ENCODE measurements around the gene LGI4. TPM values are rescaled to one million over a fixed set of nuclear protein-coding genes. Genes with fewer than 3 reads are reported as not detected.

LGI4 gene
- total RNA-seq, 1 donor from 2014 or later = 0.20 TPM

- H3K4me3 ChIP-seq (ENCODE audit: insufficient read depth, low read depth, low read length) = no peak overlapping the region
- H3K4me2 ChIP-seq (ENCODE audit: low read length) = no peak overlapping the region
- no peak overlapping the region for H3K9ac ChIP-seq (ENCODE audit: low read length)
- no peaks in the 10 kb centered on the region for H3K79me2 ChIP-seq (ENCODE audit: insufficient read depth, low read length)
- no peaks in the 10 kb centered on the region for H3K36me3 ChIP-seq (ENCODE audit: insufficient read depth, low read length)
- TF ChIP-seq CTCF (IDR thresholded peaks at IDR 0.05; ENCODE audit: insufficient read depth, low read depth, low read length) (no peak), EZH2 (IDR thresholded peaks at IDR 0.05; ENCODE audit: insufficient read depth, low read length) (no peak)
- no peaks in the 10 kb centered on the region for H3K27me3 ChIP-seq (ENCODE audit: insufficient read depth, low read length)
- DNase-seq (ENCODE audit: low read depth) = no peak
- peaks cover 5% of the 10 kb centered on the region for H3K9me3 ChIP-seq (ENCODE audit: insufficient read depth, low read depth, low read length)
- no peaks in the 10 kb centered on the region for H3K36me3 Mint-ChIP-seq (ENCODE audit: low read depth, unreplicated experiment)
- FAIRE-seq = no peak
- peaks cover 5% of the 10 kb centered on the region for H3K27me3 Mint-ChIP-seq (ENCODE audit: low read depth, unreplicated experiment)
- H2AFZ ChIP-seq (ENCODE audit: low read depth, low read length) = no peak overlapping the region
- H3K9me3 Mint-ChIP-seq (ENCODE audit: unreplicated experiment) = peaks cover 7% of the 10 kb centered on the region
- no peak overlapping the region for H3K4me3 Mint-ChIP-seq (ENCODE audit: unreplicated experiment)
- H3K27ac Mint-ChIP-seq (ENCODE audit: unreplicated experiment) = no peak overlapping the region
- H3K4me1 ChIP-seq (ENCODE audit: insufficient read depth, low read length) = no peaks in the 10 kb centered on the region
- H4K20me1 ChIP-seq (ENCODE audit: insufficient read depth, low read length) = no peaks in the 10 kb centered on the region
- no peak overlapping the region for H3K27ac ChIP-seq (ENCODE audit: low read depth, low read length)
- no peaks in the 10 kb centered on the region for H3K4me1 Mint-ChIP-seq (ENCODE audit: low read depth, unreplicated experiment)
These were observed 28.6 kb downstream of the LGI4 start for GRCh38 chr19:35106291-35106583.

- Histone ChIP-seq H3K79me2 (ENCODE audit: insufficient read depth, low read length) (no peaks in the 10 kb centered on the region), H3K36me3 (ENCODE audit: insufficient read depth, low read length) (no peaks in the 10 kb centered on the region), H2AFZ (ENCODE audit: low read depth, low read length) (no peak overlapping the region), H3K27me3 (ENCODE audit: insufficient read depth, low read length) (no peaks in the 10 kb centered on the region), H3K9me3 (ENCODE audit: insufficient read depth, low read depth, low read length) (peaks cover 5% of the 10 kb centered on the region), H3K4me1 (ENCODE audit: insufficient read depth, low read length) (no peaks in the 10 kb centered on the region), H3K27ac (ENCODE audit: low read depth, low read length) (no peak overlapping the region), H3K4me2 (ENCODE audit: low read length) (no peak overlapping the region), H4K20me1 (ENCODE audit: insufficient read depth, low read length) (no peaks in the 10 kb centered on the region), H3K9ac (ENCODE audit: low read length) (no peak overlapping the region), H3K4me3 (ENCODE audit: insufficient read depth, low read depth, low read length) (no peak overlapping the region)
- Mint-ChIP-seq H3K27me3 (ENCODE audit: low read depth, unreplicated experiment) (peaks cover 8% of the 10 kb centered on the region), H3K9me3 (ENCODE audit: unreplicated experiment) (peaks cover 7% of the 10 kb centered on the region), H3K27ac (ENCODE audit: unreplicated experiment) (no peak overlapping the region), H3K4me1 (ENCODE audit: low read depth, unreplicated experiment) (no peaks in the 10 kb centered on the region), H3K36me3 (ENCODE audit: low read depth, unreplicated experiment) (no peaks in the 10 kb centered on the region), H3K4me3 (ENCODE audit: unreplicated experiment) (no peak overlapping the region)
- FAIRE-seq = no peak
- DNase-seq (ENCODE audit: low read depth) = no peak
- TF ChIP-seq EZH2 (IDR thresholded peaks at IDR 0.05; ENCODE audit: insufficient read depth, low read length) (no peak), CTCF (IDR thresholded peaks at IDR 0.05; ENCODE audit: insufficient read depth, low read depth, low read length) (no peak)
These were observed 29.2 kb downstream of the LGI4 start for GRCh38 chr19:35105411-35106290.

GRCh38 chr19:35105047-35105410, 29.8 kb downstream of the LGI4 start:
- Histone ChIP-seq H3K4me3 (ENCODE audit: insufficient read depth, low read depth, low read length) (no peak overlapping the region), H3K79me2 (ENCODE audit: insufficient read depth, low read length) (no peaks in the 10 kb centered on the region), H3K4me2 (ENCODE audit: low read length) (no peak overlapping the region), H2AFZ (ENCODE audit: low read depth, low read length) (no peak overlapping the region), H3K9ac (ENCODE audit: low read length) (no peak overlapping the region), H3K27ac (ENCODE audit: low read depth, low read length) (no peak overlapping the region), H3K36me3 (ENCODE audit: insufficient read depth, low read length) (no peaks in the 10 kb centered on the region), H4K20me1 (ENCODE audit: insufficient read depth, low read length) (no peaks in the 10 kb centered on the region), H3K4me1 (ENCODE audit: insufficient read depth, low read length) (no peaks in the 10 kb centered on the region), H3K27me3 (ENCODE audit: insufficient read depth, low read length) (no peaks in the 10 kb centered on the region), H3K9me3 (ENCODE audit: insufficient read depth, low read depth, low read length) (peaks cover 5% of the 10 kb centered on the region)
- Mint-ChIP-seq H3K9me3 (ENCODE audit: unreplicated experiment) (peaks cover 7% of the 10 kb centered on the region), H3K27me3 (ENCODE audit: low read depth, unreplicated experiment) (peaks cover 8% of the 10 kb centered on the region), H3K4me1 (ENCODE audit: low read depth, unreplicated experiment) (no peaks in the 10 kb centered on the region), H3K36me3 (ENCODE audit: low read depth, unreplicated experiment) (no peaks in the 10 kb centered on the region), H3K4me3 (ENCODE audit: unreplicated experiment) (no peak overlapping the region), H3K27ac (ENCODE audit: unreplicated experiment) (no peak overlapping the region)
- TF ChIP-seq EZH2 (IDR thresholded peaks at IDR 0.05; ENCODE audit: insufficient read depth, low read length) (no peak), CTCF (IDR thresholded peaks at IDR 0.05; ENCODE audit: insufficient read depth, low read depth, low read length) (no peak)
- DNase-seq (ENCODE audit: low read depth) (no peak), FAIRE-seq (no peak)
